ENCODE measurements around the gene JAK3. TPM values are rescaled to one million over a fixed set of nuclear protein-coding genes. Genes with fewer than 3 reads are reported as not detected.
"Not testable (repeated sequence)": the region's sequence is repeated elsewhere in the genome, so short reads cannot be mapped to it uniquely, and the experiment has no call there.

JAK3 gene
- total RNA-seq, 1 donor from 2014 or later, result 8.0 TPM

- peak within 1 kb of the TSS; percentile 58 for H3K4me3 ChIP-seq (ENCODE audit: low read depth, low read length)
- TF ChIP-seq CTCF (conservative IDR thresholded peaks at IDR 0.05; ENCODE audit: low read depth, low read length), result no peak
- no peak for DNase-seq (ENCODE audit: low read depth)
Observed at GRCh38 chr19:17794731-17795494, 52.9 kb downstream of the JAK3 start, which contains the start of gene B3GNT3. B3GNT3 (plus strand) TSS chr19:17795138; CDS start chr19:17807808, 12,670 bp downstream.

DNA sequence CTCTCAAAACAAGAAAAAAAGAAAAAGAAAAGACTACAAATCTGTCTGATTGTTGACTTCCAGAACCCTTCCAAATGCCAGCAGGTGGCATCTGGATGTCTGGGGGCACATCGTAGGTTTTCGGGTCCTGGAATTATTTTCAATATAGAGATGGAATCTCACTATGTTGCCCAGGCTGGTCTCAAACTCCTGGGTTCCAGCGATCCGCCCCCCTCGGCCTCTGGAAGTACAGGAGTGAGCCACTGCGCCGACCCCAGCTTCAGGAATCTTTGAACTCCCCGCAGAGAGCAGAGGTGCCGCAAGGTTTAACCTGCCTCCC is 53.4 kb downstream of the JAK3 start:
- peak; percentile 21 for TF ChIP-seq CTCF (conservative IDR thresholded peaks at IDR 0.05; ENCODE audit: low read depth, low read length)
- DNase-seq (ENCODE audit: low read depth), result no peak
- H3K4me3 ChIP-seq (ENCODE audit: low read depth, low read length), result peak overlapping the region; percentile 58

- no peak overlapping the region for H3K4me3 ChIP-seq (ENCODE audit: low read depth, low read length)
- no peak for TF ChIP-seq CTCF (conservative IDR thresholded peaks at IDR 0.05; ENCODE audit: low read depth, low read length)
- DNase-seq (ENCODE audit: low read depth), result no peak
Observed at GRCh38 chr19:17790059-17790780, 57.6 kb downstream of the JAK3 start.

GRCh38 chr19:17788632-17789031 is 59.1 kb downstream of the JAK3 start:
- TF ChIP-seq CTCF (conservative IDR thresholded peaks at IDR 0.05; ENCODE audit: low read depth, low read length), result no peak
- no peak for DNase-seq (ENCODE audit: low read depth)

DNA sequence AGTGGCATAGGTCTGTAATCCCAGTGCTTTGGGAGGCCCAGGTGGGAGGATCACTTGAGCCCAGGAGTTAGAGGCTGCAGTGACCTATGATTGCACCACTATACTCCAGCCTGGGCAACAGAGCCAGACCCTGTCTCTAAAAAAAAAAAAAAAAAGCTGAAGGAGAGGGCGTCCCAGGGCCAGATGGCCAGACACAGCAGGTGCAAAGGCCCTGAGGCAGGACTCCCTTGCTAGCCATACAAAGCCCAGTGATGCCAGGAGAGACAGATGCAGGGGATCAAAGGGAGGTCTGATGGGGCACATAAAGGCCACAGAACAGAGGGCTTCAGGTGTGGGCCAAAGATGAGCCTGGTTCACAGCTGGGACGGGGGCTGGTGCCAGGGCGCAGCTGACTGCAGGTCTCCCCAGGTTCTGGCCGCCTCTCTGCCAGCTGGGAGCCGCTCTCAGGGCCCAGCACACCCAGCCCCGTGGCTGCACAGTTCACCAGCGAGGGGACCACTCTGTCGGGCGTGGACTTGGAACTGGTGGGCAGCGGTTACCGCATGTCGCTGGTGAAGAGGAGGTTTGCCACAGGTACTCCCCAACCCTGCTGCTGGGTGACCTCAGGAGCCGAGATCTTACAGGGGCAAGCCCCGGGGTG is 60.4 kb downstream of the JAK3 start:
- TF ChIP-seq CTCF (conservative IDR thresholded peaks at IDR 0.05; ENCODE audit: low read depth, low read length), result no peak
- no peak for DNase-seq (ENCODE audit: low read depth)
- H3K4me3 ChIP-seq (ENCODE audit: low read depth, low read length), result no peak overlapping the region

More at GRCh38 chr19:17788632-17789031, 59.1 kb downstream of the JAK3 start:
- H3K4me3 ChIP-seq (ENCODE audit: low read depth, low read length), result no peak overlapping the region

DNA sequence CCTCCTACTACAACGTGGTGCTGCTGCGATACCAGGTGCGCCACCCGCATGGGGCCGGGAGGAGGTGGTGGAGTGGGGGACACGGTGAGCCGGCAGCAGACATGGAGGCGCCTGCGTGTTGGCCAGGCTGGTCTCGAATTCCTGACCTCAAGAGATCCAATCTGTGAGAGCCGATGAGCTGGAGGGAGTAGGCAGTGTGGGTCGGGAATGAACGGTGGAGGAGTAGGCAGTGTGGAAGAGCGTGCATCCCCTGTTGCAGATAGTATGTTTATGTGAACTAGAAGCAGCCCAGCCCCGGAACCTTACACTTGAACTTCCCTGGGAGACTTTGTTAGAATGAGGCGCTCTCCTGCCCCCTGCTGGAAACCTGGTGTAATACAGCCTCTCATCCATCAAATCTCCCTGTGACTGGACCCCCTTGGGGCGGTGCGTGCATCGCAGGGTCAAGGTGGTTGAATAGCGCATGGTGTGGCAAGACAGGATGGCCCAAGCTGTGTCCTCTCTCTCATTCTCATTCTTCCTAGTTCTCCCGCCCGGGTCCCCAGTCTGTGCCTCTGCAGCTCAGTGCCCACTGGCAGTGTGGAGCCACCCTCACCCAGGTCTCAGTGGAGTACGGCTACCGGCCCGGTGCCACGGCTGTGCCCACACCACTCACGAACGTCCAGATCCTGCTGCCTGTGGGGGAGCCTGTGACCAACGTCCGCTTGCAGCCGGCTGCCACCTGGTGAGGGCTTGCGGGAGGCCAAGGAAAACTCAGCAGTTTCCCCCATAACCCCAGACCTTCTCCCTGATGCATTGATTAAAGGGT is 63.4 kb downstream of the JAK3 start:
- TF ChIP-seq CTCF (conservative IDR thresholded peaks at IDR 0.05; ENCODE audit: low read depth, low read length), result peak; percentile 90
- peak overlapping the region; percentile 34 for H3K4me3 ChIP-seq (ENCODE audit: low read depth, low read length)
- no peak for DNase-seq (ENCODE audit: low read depth)

GRCh38 chr19:17783721-17784120 is 64.1 kb downstream of the JAK3 start:
- H3K4me3 ChIP-seq (ENCODE audit: low read depth, low read length), result not testable (repeated sequence)

More at GRCh38 chr19:17783721-17784120, 64.1 kb downstream of the JAK3 start:
- DNase-seq (ENCODE audit: low read depth), result not testable (repeated sequence)
